Stimulated activated CD8-positive, alpha-beta memory T cell treated with anti-CD3 and anti-CD28 coated beads, Interleukin-4, amount 100 ng/mL, for 4 hours (primary cell): Measurements from ENCODE around the gene RBM39.
"Not testable (repeated sequence)": the region's sequence is repeated elsewhere in the genome, so short reads cannot be mapped to it uniquely, and the experiment has no call there.

Source experiments
- DNase-seq, 2 donors: peaks; one replicate each; pipeline ENCODE4 v3.0.0-alpha.2; 2020; ENCODE audit warnings: low read depth in 2 of 2, low spot score in 1 of 2

Gene RBM39

DNA sequence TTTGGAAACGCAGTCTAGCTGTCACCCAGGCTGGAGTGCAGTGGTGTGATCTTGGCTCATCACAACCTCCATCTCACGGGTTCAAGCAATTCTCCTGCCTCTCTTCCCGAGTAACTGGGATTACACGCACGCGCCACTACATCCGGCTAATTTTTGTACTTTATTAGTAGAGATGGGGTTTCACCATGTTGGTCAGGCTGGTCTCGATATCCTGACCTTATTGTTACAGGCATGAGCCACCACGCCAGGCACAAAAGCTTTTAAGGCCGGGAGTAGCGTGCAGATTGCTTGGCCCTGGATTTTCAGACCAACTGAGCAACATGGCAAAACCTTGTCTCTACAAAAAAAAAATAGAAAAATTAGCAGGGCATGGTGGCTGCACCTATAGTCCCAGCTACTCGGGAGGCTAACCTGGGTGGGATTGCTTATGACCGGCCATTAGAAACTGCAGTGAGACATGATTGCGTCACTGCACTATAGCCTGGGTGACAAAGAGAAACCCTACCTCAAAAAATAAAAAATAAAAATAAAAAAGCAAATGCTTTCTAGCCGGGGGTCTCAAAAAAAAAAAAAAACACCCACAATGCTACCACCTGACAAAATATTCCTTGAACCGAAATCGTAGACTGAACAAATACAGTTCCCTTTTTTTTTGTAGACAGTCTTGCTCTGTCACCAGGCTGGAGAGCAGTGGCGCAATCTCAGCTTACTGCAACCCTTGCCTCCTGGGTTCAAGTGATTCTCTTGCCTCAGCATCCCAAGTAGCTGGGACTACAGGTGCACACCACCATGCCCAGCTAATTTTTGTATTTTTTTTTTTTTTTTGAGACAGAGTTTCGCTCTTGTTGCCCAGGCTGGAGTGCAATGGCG lies 15.0 kb downstream of the RBM39 start:
- no peak for DNase-seq

DNA sequence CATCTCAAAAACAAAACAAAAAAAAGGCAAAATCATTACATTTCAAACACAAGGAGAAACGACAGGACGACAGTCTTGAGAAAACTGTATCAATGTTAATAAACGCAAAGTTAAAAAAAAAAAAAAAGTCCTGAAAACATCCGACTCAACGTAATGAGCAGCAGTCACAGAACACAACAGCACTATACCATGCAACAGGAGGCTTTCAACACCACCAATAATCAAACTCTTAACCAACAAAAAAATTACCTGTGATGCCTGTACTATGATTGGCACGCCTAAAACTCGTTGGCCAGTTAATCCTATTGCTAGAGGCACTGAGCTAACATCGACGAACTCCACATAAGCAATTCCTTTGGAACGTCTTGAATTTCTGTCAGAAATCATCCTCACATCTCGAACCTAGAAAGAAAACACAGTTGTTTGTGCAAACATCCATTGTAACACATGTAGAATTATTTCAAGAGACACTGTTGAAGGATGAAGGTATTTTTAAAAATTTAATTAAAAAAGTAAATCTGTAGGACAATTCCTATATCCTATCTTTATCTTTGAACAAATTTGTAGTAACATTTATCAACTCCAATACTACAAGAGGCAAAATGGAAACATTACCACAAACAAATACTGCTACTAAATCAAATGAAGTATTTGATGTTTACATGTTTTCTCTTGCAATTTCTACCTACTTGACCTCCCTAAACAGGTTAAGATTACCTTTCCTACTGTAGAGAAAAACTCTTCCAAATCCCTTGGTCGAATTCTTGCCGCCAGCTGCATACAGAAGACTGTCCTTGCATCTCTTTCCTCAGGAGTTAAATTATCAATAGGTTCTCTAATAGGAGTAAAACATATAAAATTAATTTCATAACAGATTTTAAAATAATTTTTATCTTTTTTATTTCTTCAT lies 17.5 kb downstream of the RBM39 start:
- DNase-seq = no peak

DNA sequence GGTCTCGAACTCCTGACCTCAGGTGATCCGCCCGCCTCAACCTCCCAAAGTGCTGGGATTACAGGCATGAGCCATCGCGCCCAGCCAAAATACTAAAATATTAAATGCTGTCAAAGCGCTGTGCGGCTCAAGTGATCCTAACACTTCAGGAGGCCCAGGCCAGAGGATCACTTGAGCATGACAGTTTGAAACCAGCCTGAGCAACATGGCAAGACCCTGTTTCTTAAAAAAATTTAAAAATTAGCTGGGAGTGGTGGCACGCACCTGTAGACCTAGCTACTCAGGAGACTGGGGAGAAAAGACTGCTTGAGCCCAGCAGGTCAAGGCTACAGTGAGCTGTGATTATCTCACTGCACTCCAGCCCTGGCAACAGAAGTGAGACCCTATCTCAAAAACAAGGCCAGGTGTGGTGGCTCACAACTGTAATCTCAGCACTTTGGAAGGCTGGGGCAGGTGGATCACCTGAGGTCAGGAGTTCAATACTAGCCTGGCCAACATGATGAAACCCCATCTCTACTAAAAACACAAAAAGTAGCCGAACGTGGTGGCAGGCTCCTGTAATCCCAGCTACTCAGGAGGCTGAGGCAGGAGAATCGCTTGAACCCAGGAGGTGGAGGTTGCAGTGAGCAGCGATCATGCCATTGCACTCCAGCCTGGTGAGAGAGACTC lies 18.3 kb downstream of the RBM39 start:
- not testable (repeated sequence) for DNase-seq

DNA sequence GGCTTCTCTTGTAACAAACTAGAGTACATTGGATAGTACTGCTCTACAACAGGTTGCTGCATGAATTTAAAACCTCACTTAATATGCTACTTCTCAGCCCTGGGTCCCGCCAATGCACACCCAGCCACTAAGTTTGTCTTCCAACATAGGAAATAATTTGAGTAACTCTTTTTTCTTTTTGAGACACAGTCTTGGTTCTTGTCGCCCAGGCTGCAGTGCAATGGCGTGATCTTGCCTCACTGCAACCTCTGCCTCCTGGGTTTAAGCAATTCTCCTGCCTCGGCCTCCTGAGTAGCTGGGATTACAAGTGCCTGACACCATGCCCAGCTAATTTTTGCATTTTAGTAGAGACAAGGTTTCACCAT lies 18.8 kb downstream of the RBM39 start:
- DNase-seq = not testable (repeated sequence)

DNA sequence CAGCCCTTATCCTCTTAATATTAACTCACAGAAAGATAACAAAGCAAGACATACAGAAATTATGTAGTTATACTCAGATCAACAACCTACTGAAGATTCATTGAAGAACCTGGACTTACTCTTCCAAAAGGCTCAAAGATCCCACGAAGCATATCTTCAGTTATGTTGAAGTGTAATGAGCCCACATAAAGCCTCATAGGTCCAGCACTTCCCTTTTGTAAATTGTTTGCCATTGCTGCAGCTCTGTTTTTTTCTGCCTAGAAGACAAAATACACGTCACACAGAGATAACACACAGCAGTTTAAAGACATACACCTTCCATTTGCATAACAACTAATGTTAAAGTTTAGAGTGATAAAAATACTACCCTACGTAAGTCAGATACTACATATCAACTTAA lies 20.4 kb downstream of the RBM39 start:
- DNase-seq = no peak

DNA sequence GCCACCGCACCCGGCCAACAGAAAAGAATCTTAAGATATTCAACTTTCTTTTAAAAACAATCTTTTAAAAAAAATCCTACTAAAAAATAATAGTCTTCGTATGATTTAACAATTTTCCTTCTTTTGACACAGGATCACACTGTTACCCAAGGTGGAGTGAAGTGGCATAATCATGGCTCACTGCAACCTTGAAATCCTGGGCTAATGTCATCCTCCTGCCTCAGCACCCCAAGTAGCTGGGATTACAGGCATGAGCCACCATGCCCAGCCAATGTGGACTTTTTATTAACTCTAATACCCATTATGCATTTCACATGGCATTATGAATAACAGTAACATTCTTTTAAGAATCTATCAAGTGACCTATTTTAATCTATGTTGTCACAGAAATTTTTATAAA lies 20.8 kb downstream of the RBM39 start:
- DNase-seq = no peak

DNA sequence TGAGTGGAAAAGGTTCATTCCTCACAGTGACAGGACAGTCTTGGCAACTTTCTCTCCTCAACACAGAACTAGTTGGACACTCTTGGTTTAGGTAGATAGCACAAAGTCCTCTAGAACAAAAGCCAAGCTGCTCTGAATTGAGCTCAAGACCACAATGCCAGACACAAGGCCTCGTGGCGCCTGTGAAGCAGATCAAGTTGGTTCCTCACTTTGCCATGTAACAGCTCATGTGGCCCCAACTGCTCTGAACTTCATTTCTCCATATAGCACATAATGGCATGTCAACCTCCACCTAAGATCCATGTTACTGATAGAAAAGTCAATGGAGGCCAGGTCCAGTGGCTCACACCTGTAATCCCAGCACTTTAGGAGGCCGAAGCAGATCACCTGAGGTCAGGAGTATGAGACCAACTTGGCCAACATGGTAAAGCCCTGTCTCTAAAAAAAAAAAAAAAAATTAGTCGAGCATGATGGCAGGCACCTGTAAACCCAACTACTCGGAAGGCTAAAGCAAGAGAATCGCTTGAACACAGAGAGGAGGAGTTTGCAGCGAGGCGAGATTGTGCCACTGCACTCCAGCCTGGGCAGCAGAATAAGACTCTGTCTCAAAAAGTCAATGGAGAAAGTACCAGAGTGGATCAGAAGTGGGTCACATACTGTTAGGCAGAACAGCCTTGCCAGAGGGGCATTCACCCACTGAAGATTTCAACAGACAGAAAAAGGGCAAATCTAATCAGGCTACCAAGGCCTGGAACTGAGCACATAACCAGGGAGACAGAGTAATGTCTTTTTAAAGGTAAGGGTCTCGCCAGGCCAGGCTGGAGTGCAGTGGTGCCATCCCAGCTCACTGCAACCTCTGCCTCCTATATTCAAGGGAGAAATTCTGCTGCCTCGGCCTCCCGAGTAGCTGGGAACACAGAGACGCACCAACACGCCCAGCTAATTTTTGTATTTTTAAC lies 21.6 kb downstream of the RBM39 start:
- DNase-seq = no peak

DNA sequence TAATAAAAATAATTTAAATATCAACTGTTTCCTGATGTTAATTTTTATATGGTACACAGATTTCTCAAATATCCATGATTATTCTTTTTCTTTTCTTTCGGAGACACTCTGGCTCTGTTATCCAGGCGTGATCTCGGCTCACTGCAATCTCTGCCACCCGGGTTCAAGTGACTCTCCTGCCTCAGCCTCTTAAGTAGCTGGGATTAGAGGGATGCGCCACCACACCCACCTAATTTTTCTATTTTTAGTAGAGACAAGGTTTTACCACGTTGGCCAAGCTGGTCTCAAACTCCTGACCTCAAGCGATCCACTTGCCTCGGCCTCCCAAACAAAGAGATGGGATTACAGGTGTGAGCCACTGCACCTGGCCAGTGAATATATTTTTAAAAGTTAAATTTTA lies 22.3 kb downstream of the RBM39 start:
- DNase-seq = no peak

DNA sequence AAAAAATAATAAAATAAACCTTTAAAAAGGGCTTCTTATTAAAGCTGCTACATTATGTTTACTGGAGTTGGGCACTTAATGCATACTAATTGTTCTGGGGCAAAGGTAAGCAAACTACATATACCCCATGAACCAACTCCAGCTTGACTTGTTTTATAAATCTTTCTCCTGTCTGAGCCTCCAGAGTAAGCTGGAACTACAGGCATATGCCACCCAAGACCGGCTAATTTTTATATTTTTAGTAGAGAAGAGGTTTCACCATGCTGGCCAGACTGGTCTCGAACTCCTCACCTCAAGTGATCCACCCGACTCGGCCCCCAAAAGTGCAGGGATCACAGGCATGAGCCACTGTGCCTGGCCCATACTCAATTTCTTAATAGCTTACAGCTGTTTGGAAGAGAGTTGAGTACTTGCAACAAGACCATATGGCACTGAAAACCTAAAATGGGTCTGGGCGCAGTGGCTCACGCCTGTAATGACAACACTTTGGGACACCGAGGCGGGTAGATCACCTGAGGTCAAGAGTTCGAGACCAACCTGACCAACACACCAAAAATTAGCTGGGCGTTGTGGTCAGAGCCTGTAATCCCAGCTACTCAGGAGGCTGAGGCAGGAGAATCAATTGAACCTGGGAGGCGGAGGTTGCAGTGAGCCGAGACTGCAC lies 23.0 kb downstream of the RBM39 start:
- no peak for DNase-seq

DNA sequence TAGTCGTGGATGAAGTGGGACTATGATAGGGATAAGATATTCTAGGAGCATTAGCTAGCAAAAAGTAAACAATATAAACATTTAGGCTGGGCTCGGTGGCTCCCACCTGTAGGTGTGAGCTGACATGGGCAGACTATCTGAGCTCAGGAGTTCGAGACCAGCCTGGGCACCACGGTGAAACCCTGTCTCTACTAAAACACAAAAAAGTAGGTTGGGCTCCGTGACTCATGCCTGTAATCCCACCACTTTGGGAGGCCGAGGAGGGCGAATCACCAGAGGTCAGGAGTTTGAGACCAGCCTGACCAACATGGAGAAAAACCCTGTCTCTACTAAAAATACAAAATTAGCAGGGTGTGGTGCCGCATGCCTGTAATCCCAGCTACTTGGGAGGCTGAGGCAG lies 23.7 kb downstream of the RBM39 start:
- DNase-seq = not testable (repeated sequence)

DNA sequence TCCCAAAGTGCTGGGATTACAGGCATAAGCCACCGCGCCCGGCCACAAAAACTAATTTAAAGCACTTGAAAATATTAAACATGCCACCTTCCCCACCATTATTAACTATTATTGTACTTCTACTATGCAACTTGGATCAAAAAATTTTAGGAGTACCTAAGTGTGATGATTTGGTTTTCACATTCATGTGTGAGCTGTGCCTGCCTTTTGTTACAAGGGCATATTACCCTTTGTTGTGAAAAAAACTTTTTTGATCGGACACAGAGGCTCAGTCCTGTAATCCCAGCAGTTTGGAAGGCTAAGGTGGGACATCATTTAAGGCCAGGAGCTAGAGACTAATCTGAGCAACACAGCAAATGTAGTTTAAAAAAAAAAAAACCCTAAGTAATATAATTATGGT lies 25.7 kb downstream of the RBM39 start:
- DNase-seq = no peak

DNA sequence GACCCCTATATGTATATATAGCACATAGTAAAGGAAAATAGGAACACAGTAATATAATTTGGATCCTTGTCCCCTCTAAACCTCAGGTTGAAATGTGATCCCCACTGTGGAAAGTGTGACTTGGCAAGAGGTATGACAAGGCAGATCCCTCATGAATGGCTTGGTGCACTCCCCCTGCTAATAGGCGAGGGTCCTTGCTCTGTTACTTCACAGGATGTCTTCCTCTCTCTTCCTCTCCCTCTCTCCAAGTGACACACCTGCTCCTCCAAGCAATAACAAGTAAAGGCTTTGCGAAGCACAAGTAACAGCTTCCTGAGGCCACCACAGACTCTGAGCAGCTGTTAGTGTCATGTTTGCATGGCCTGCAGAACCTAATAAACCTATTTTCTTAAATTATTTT lies 26.4 kb downstream of the RBM39 start:
- no peak for DNase-seq

DNA sequence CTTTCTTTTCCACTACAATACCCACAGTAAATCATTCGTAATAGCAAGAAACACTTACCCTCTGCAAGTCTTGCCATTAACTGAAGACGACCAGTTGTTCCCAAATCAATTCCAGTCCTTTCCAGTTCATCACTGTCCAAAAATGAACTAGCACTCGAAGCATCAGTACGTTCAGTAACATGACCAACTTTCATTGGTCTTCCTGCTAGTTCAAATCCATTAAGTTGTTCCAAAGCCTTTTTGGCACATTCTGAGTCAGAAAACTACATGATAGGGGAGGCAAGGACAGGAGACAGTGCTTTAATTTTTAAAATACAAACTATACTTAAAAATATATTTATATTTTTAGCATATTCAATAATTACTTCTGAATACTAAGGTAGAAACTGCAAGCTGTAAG lies 27.9 kb downstream of the RBM39 start:
- no peak for DNase-seq

DNA sequence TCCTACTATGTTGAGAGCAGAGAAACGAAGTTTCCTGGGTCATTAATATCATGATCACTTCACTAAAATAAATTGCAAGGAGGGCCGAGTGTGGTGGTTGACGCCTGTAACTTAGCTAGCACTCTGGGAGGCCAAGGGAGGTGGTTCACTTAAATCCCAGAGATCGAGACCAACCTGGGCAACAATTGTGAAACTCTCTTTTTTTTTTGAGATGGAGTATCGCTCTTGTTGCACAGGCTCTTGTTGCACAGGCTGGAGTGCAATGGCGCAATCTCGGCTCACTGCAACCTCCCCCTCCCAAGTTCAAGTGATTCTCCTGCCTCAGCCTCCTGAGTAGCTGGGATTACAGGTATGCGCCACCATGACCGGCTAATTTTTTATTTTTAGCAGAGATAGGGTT lies 28.9 kb downstream of the RBM39 start:
- DNase-seq = not testable (repeated sequence)

DNA sequence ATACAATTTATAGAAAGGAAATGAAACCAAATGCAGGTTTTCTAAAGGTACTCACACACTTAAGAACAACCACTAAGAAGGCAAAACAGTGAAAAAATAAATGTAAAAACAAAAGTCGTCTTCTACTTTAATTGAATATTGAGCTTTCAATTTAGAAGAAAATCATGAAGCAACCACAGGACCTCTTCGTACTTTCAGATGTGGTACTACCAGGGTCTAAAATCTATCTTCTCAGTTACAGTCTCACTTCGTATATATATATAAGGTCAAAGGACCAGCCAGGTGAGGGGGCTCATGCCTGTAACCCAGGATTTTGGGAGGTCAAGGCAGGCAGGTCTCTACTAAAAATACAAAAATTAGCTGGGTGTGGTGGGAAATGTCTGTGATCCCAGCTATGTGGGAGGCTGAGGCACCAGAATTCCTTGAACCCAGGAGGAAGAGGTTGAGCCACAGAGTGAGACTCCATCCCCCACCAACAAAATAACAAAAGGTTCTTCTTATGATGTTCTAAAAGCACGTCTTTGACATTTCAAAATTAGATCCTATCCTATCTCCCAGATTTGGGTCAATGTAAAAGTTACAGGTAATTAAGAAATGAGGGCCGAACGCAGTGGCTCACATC lies 30.4 kb downstream of the RBM39 start:
- DNase-seq = no peak

DNA sequence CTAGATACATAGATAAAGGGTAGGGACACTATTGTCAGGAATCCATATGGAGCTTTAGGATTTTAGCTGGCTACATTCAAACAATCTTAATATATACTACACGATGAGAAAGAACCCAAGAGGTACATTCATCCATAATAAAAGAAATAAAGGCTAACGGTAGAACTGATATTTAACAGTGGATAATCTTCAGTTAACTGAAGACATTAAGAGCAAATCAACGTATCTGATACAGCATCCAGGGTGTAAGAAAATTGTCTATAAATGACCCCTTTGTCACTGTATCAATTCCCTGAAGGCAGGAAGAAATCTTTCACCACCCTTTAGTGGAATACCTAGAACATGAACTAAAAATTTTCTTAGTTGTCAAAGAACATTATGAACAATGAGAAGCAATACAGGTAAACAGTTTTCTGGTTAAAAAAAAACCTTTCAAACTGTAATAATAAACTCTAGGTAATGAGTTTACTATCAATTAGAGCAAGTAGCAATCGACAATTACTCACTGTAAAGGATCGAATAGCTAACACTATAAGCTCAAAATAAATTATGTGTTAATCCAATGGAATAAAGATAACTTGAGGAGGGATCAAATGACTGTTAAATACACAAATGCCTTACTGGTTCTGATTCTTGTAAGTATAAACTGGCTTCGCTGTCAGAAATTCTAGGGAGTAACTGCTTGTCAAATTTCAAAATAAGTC lies 31.0 kb downstream of the RBM39 start:
- no peak for DNase-seq

DNA sequence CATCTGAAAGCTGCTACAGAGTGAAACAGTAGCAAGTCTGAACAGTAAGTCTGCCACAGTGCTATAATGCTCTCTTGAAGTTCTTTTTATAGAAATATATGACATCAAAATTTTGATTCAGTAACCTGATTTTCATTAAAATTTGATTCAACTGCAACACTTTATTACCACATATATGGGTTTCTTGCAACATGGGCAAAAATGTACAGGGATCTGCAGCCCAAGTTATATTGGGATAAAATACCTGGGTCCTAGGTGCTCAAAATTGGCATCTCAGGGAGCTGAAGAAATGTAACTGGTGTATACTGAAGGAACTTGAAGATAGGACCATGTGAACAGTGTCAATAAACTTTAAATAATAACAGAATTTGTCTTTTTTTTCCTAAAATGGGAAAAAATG lies 32.0 kb downstream of the RBM39 start:
- DNase-seq = no peak

DNA sequence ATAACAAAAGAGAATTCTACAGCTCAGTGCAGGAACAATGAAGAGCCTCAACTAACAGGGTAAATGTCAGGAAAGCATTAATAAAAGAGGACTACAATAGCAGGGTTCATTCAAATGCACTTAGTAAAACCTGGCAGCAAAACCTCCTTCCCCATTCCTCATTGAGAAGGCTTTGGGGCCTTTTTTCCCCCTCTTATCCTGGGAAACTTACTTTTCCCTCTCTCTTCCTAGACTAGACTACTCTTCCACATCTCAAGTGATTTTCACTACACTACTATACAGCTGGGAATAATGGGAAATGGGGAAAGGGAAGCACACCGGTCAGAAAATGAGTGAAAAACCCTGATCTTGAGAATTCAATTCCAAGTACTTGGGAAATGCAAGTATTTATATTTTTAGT lies 32.8 kb downstream of the RBM39 start:
- no peak for DNase-seq

DNA sequence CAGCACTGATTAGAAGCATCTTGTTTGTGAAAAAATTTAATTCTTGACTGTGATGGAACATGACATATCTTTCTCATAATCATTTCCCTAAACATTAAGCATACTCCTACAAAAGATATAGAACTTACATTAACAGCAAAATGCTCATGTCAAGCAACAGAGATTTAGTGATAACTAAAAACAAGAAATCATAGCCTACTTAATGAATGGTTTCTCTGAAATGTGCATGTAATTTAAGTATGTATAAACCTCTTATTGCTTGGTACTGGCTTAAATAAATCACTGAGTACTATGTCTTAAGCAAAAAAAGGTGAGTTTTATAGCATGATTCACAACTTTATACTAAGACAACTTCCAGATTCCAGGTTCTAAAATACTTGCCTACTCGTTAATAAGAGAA lies 33.6 kb downstream of the RBM39 start:
- DNase-seq = no peak
